K562 (cell line): ENCODE data around the gene INHBE. TPM values are rescaled to one million over a fixed set of nuclear protein-coding genes. Genes with fewer than 3 reads are reported as not detected.

Experiments used
- AFF4 ChIP-seq: sonication (generic); formaldehyde crosslinking; IDR thresholded peaks from 2 replicates; pipeline ENCODE4 v1.8.0; 2023; ENCODE audit warnings: mild to moderate bottlenecking, missing genetic modification reagents
- DMBX1 ChIP-seq: fragments of 250-450 bp; sonication (Bioruptor Pico); IDR thresholded peaks from 2 replicates; pipeline ENCODE4 v1.8.0; 2022; ENCODE audit warnings: inconsistent platforms, mild to moderate bottlenecking, moderate library complexity, borderline replicate concordance
- EP400 ChIP-seq: fragments of 450-650 bp; IDR thresholded peaks from 2 replicates; pipeline ENCODE4 v1.6.1; 2017; ENCODE audit warnings: antibody characterized with exemption, mild to moderate bottlenecking, moderate library complexity
- FOXJ3 ChIP-seq: sonication (generic); formaldehyde crosslinking; IDR thresholded peaks from 2 replicates; pipeline ENCODE4 v1.4.0; 2020; ENCODE audit warnings: mild to moderate bottlenecking, missing genetic modification reagents
- FOXP4 ChIP-seq: sonication (generic); formaldehyde crosslinking; IDR thresholded peaks from 2 replicates; pipeline ENCODE4 v1.8.0; 2022; ENCODE audit warnings: mild to moderate bottlenecking, missing genetic modification reagents, borderline replicate concordance
- MYC ChIP-seq, 2 experiments: fragments of 250-450 bp in 1 of 2; sonication (Bioruptor Pico) in 1 of 2; IDR thresholded peaks; 2 replicates each; pipeline versions ENCODE4 v1.5.1 to v1.6.1; 2012 to 2021; ENCODE audit warnings: low read depth in 2 of 2, borderline replicate concordance in 1 of 2, improper control_type of control experiment in 1 of 2, low read length in 1 of 2, mild to moderate bottlenecking in 1 of 2, moderate library complexity in 1 of 2
- NFYB ChIP-seq: IDR thresholded peaks from 2 replicates; pipeline ENCODE4 v1.6.1; 2011; ENCODE audit warnings: mild to moderate bottlenecking, moderate library complexity; ENCODE audit not compliant: insufficient read length; ENCODE audit errors: extremely low read depth
- NUFIP1 ChIP-seq: fragments of 450-650 bp; IDR thresholded peaks from 2 replicates; pipeline ENCODE4 v1.6.1; 2018; ENCODE audit not compliant: partially characterized antibody
- PREB ChIP-seq: sonication (generic); formaldehyde crosslinking; IDR thresholded peaks from 2 replicates; pipeline ENCODE4 v1.8.1; 2023; ENCODE audit warnings: mild to moderate bottlenecking, missing genetic modification reagents
- PTTG1 ChIP-seq: fragments of 450-650 bp; IDR thresholded peaks from 2 replicates; pipeline ENCODE4 v1.6.1; 2016; ENCODE audit warnings: low read depth, mild to moderate bottlenecking, missing genetic modification characterization, missing compliant biosample characterization
- RB1 ChIP-seq: fragments of 450-650 bp; IDR thresholded peaks from 2 replicates; pipeline ENCODE4 v1.6.1; 2017; ENCODE audit warnings: low read depth, mild to moderate bottlenecking
- RBBP5 ChIP-seq: fragments of 200-600 bp; sonication (generic); IDR thresholded peaks from 2 replicates; pipeline ENCODE4 v1.6.1; 2012; ENCODE audit warnings: borderline replicate concordance, mild to moderate bottlenecking, low read length, control low read depth, inconsistent platforms; ENCODE audit not compliant: insufficient read depth, poor library complexity, severe bottlenecking
- SMC3 ChIP-seq: conservative IDR thresholded peaks from 2 replicates; pipeline ENCODE4 v1.6.1; 2011; ENCODE audit warnings: low read depth, low read length, improper control_type of control experiment; ENCODE audit not compliant: insufficient read depth
- TCFL5 ChIP-seq: fragments of 250-450 bp; sonication (Bioruptor Pico); conservative IDR thresholded peaks from 2 replicates; pipeline ENCODE4 v1.6.1; 2021; ENCODE audit warnings: mild to moderate bottlenecking, moderate library complexity, matching md5 sums
- VEZF1 ChIP-seq: fragments of 200-800 bp; sonication (Bioruptor generic); IDR thresholded peaks from 2 replicates; pipeline ENCODE4 v1.6.1; 2017; ENCODE audit warnings: missing genetic modification characterization, missing compliant biosample characterization
- ZBTB1 ChIP-seq: sonication (generic); formaldehyde crosslinking; IDR thresholded peaks from 2 replicates; pipeline ENCODE4 v1.8.1; 2023; ENCODE audit warnings: missing genetic modification reagents, low read depth, mild to moderate bottlenecking, borderline replicate concordance
- ZNF224 ChIP-seq: sonication (generic); formaldehyde crosslinking; IDR thresholded peaks from 2 replicates; pipeline ENCODE4 v1.8.0; 2022; ENCODE audit warnings: mild to moderate bottlenecking, missing genetic modification reagents
- polyA plus RNA-seq, 8 experiments: library from polyadenylated mRNA; depleted of rRNA in 4 of 8; stranded (reverse) in 5 of 8; unstranded in 3 of 8; fragments of >200 nt; fragmentation: Nextera tagmentation in 2 of 8; fragmentation: Illumina TruSeq in 1 of 8; extraction: Ambion mirVana in 2 of 8; extraction: Trizol in 1 of 8; gene quantifications; 2 replicates each; pipeline versions ENCODE4 v1.2.1 to v1.2.3, GENCODE V29; 2011 to 2014; ENCODE audit warnings: inconsistent platforms in 1 of 8, missing spikeins in 1 of 8
- total RNA-seq, 7 experiments: library from RNA; depleted of rRNA in 6 of 7; stranded (reverse); fragments of >200 nt in 6 of 7; fragmentation: Illumina TruSeq in 2 of 7; extraction: Trizol in 2 of 7; gene quantifications; 2 replicates each; pipeline versions ENCODE4 v1.2.1 to v1.2.3, GENCODE V29; 2011 to 2021; ENCODE audit warnings: low replicate concordance in 1 of 7

INHBE gene
- total and polyA plus RNA-seq, 9 of the 15 experiments (the other 6 are each of a cell fraction or from before 2014, with no cell fraction given), result 0.94 to 9.9 (median 7.3) TPM

- TF ChIP-seq VEZF1 (CRISPR knock-in tag) (peak; percentile 93), MYC (IDR thresholded peaks at IDR 0.05; ENCODE audit: low read depth, low read length) (peak; percentile 78), MYC (CRISPR knock-in tag; IDR thresholded peaks at IDR 0.05; ENCODE audit: borderline replicate concordance, low read depth) (no peak), FOXP4 (CRISPR knock-in tag) (peak; percentile 87; the same call in 1 of the 2 replicates), SMC3 (peak; percentile 79), TCFL5 (CRISPR knock-in tag) (no peak), NUFIP1 (no peak), AFF4 (CRISPR knock-in tag) (0 out of 2 replicates have a peak, but pooled peaks have one; percentile 40), ZNF224 (CRISPR knock-in tag) (0 out of 2 replicates have a peak, but pooled peaks have one; percentile 39), EP400 (peak; percentile 72), PTTG1 (tag) (no peak), ZBTB1 (CRISPR knock-in tag) (no peak), NFYB (no peak), FOXJ3 (no peak), RB1 (peak; percentile 68; the same call in 1 of the 2 replicates), DMBX1 (no peak), RBBP5 (no peak), PREB (CRISPR knock-in tag) (0 out of 2 replicates have a peak, but pooled peaks have one; percentile 56)
Measured at GRCh38 chr12:57462251-57462911, 7.3 kb downstream of the INHBE start (continued).
